Calu3 (cell line): Measurements from ENCODE around the gene RNF19B. TPM values are rescaled to one million over a fixed set of nuclear protein-coding genes. Genes with fewer than 3 reads are reported as not detected.
A peak's percentile ranks its signal among the peaks of the same experiment; 100 is the strongest.
"Not testable (repeated sequence)": the region's sequence is repeated elsewhere in the genome, so short reads cannot be mapped to it uniquely, and the experiment has no call there.

ENCODE experiments used
- BruUV-seq: library from RNA; stranded (reverse); fragments of 400-500 nt; replicated peaks from 2 replicates; lab custom pipeline; 2021; lab: Mats Ljungman, UMichigan
- CTCF ChIA-PET: fragments of 300-600 bp; sonication (Branson Sonifier 250); formaldehyde crosslinking; loops from one replicate; lab custom pipeline; 2022; ENCODE audit warnings: antibody characterized with exemption; lab: Charles Lee
- DNase-seq: peaks from one replicate; pipeline ENCODE4 v3.0.0; 2022
- H3K27ac Mint-ChIP-seq: one replicate; pipeline ENCODE4 v1.8.0; 2022; ENCODE audit warnings: mixed read lengths; ENCODE audit not compliant: unreplicated experiment
- H3K27me3 Mint-ChIP-seq: one replicate; pipeline ENCODE4 v1.8.0; 2022; ENCODE audit warnings: mixed read lengths; ENCODE audit not compliant: unreplicated experiment
- H3K36me3 Mint-ChIP-seq: one replicate; pipeline ENCODE4 v1.8.0; 2022; ENCODE audit warnings: mild to moderate bottlenecking, moderate library complexity, mixed read lengths; ENCODE audit not compliant: insufficient read depth, unreplicated experiment
- H3K4me1 Mint-ChIP-seq: one replicate; pipeline ENCODE4 v1.8.0; 2022; ENCODE audit warnings: mild to moderate bottlenecking, low read depth, mixed read lengths; ENCODE audit not compliant: unreplicated experiment
- H3K4me3 Mint-ChIP-seq: one replicate; pipeline ENCODE4 v1.8.0; 2022; ENCODE audit warnings: mild to moderate bottlenecking, low read depth, moderate library complexity, mixed read lengths; ENCODE audit not compliant: unreplicated experiment
- H3K9me3 Mint-ChIP-seq: one replicate; pipeline ENCODE4 v1.8.0; 2022; ENCODE audit warnings: low read depth, mixed read lengths; ENCODE audit not compliant: unreplicated experiment
- CTCF ChIP-seq: fragments of 200-600 bp; IDR thresholded peaks from one replicate; pipeline ENCODE4 v1.8.0; 2022; ENCODE audit warnings: antibody characterized with exemption; ENCODE audit not compliant: unreplicated experiment
- intact Hi-C: fragments of 100-400 bp; cut with micrococcal nuclease; formaldehyde crosslinking; loops from one replicate; pipeline ENCODE4 v1.10.0; 2022; ENCODE audit not compliant: unreplicated experiment
- total RNA-seq: library from RNA; stranded (reverse); gene quantifications from 2 replicates; pipeline ENCODE4 v1.2.3, GENCODE V29; 2022

The RNF19B gene
- total RNA-seq, 1 experiment from 2014 or later, result 21.5 TPM

DNA sequence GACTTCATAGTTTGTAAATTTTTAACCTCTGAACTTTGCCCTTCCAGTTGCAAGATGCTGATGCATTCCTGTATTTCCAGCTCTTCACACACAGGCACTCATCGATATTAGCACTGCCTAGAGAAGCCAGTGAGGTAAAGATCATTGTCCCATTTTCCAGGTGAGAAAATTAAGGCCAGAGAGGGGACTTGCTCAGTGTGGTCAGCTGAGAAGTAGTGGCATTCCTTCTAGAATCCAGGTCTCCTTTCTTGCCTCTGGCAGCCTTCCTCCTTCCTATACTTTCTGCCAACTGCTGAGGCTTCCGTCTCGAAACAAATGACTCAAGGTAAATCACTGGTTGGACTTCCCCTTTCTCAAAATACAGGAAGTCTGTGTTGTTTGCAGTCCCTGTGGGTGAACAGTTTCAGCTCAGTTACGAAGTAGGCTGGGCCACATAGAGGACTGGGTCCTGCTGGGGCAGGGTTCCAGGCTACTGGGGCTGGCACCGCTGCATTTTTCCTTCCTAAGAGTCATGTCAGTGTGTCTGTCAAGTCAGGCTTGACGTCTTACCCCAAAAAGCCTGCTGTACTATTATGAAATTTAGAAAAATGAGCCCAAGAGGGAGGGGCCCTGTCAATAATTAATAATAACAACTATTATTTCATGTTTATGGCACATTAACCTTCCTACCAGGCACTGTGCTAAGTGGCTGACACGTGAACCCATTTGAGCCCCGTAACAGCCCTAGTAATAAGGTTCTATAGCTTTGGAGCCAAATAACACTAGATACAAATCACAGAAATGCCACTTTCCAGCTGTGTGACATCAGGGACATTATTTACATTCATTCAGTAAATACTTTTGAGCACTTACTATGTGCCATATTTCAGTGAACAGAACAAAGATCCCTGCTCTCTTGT is 16.6 kb upstream of the RNF19B start:
- H3K4me1 Mint-ChIP-seq, result peaks cover 23% of the 10 kb centered on the region
- no peaks in the 10 kb centered on the region for H3K9me3 Mint-ChIP-seq
- intact Hi-C loops, result no loop called here
- DNase-seq, result peak; percentile 79
- peaks cover 19% of the 10 kb centered on the region for H3K36me3 Mint-ChIP-seq
- TF ChIP-seq CTCF, result no peak
- peak overlapping the region; percentile 38 for H3K4me3 Mint-ChIP-seq
- CTCF ChIA-PET, result interaction anchor here (0.6 to 1.7 kb wide), 6 partner anchors 11 to 114 kb away, joined by 3 to 12 read pairs (median 3); no protein-coding TSS in a partner anchor
- peak overlapping the region; percentile 94 for H3K27ac Mint-ChIP-seq
- no peaks in the 10 kb centered on the region for H3K27me3 Mint-ChIP-seq
- TSS peak; percentile 81 for BruUV-seq

GRCh38 chr1:32980080-32980479 is 15.5 kb upstream of the RNF19B start:
- H3K4me3 Mint-ChIP-seq, result no peak overlapping the region
- no peaks in the 10 kb centered on the region for H3K9me3 Mint-ChIP-seq
- H3K27me3 Mint-ChIP-seq, result no peaks in the 10 kb centered on the region
- H3K36me3 Mint-ChIP-seq, result peaks cover 19% of the 10 kb centered on the region
- BruUV-seq, result no TSS peak
- TF ChIP-seq CTCF, result no peak
- peaks cover 23% of the 10 kb centered on the region for H3K4me1 Mint-ChIP-seq
- intact Hi-C loops, result no loop called here
- no peak overlapping the region for H3K27ac Mint-ChIP-seq
- no peak for DNase-seq
- CTCF ChIA-PET, result no interaction called here

DNA sequence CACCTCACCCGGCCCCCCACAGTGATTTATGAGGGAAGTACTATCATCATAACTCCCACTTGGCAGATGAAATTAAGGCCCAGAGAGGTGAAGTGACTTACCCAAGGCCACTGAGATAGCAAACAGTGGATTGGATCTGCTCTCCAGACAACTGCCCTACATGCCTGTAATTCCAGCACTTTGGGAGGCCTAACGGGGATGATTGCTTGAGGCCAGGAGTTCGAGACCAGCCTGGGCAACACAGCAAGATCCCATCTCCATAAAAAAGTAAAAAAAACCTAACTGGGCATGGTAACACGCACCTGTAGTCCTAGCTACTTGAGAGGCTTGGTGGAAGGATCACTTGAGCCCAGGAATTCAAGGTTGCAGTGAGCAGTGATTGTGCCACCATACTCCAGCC is 14.2 kb upstream of the RNF19B start:
- Mint-ChIP-seq H3K9me3 (no peaks in the 10 kb centered on the region), H3K4me3 (no peak overlapping the region), H3K4me1 (peaks cover 23% of the 10 kb centered on the region), H3K27me3 (no peaks in the 10 kb centered on the region), H3K36me3 (peaks cover 19% of the 10 kb centered on the region), H3K27ac (peak overlapping the region; percentile 33)
- DNase-seq, result no peak
- CTCF ChIA-PET, result no interaction called here
- BruUV-seq, result no TSS peak
- intact Hi-C loops, result no loop called here
- no peak for TF ChIP-seq CTCF

DNA sequence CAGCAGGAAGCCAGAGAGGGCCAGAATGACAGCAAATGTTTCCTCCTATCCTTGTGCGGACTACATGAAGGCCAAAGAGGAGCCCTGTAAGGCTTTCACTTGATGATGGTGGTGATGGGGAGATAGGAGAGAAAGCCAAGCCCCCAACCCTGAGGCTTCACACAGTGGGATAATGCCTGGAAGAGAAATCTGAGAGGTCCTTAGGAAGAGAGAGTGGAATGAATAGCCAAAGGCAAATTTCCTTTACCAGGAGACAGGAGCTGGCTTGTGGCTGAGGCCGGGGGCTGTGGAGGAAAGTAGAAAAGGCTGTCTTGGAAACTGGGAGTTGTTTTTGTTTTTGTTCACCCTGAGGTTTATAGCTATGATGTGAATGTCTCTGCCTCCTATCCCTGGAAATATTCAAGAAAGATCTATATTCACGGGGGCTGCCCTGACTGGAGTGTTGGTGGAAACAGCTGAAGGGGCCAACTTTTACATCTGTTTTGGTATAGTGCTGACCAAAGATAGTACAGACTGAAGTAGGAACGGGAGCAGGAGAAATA is 13.0 kb upstream of the RNF19B start:
- no peaks in the 10 kb centered on the region for H3K9me3 Mint-ChIP-seq
- H3K27me3 Mint-ChIP-seq, result no peaks in the 10 kb centered on the region
- peaks cover 18% of the 10 kb centered on the region for H3K36me3 Mint-ChIP-seq
- no peak for TF ChIP-seq CTCF
- intact Hi-C loops, result no loop called here
- peaks cover 21% of the 10 kb centered on the region for H3K4me1 Mint-ChIP-seq
- no peak overlapping the region for H3K27ac Mint-ChIP-seq
- no peak for DNase-seq
- no peak overlapping the region for H3K4me3 Mint-ChIP-seq
- no TSS peak for BruUV-seq
- CTCF ChIA-PET, result interaction anchor here (1.0 kb wide), 1 partner anchor 30 kb away, joined by 4 read pairs; no protein-coding TSS in a partner anchor

- CTCF ChIA-PET, H3K27ac Mint-ChIP-seq, intact Hi-C loops, BruUV-seq, H3K4me3 Mint-ChIP-seq, DNase-seq, H3K9me3 Mint-ChIP-seq: not testable (repeated sequence)
- Mint-ChIP-seq H3K36me3 (peaks cover 16% of the 10 kb centered on the region), H3K27me3 (peaks cover 11% of the 10 kb centered on the region), H3K4me1 (peaks cover 10% of the 10 kb centered on the region)
Measured at GRCh38 chr1:32975055-32975454, 10.4 kb upstream of the RNF19B start.

DNA sequence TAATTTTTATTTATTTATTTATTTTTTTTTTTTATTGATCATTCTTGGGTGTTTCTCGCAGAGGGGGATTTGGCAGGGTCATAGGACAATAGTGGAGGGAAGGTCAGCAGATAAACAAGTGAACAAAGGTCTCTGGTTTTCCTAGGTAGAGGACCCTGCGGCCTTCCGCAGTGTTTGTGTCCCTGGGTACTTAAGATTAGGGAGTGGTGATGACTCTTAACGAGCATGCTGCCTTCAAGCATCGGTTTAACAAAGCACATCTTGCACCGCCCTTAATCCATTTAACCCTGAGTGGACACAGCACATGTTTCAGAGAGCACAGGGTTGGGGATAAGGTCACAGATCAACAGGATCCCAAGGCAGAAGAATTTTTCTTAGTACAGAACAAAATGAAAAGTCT is 8.8 kb upstream of the RNF19B start:
- peak overlapping the region; percentile 60 for H3K4me3 Mint-ChIP-seq
- BruUV-seq, DNase-seq, intact Hi-C loops, H3K27ac Mint-ChIP-seq, H3K9me3 Mint-ChIP-seq: not testable (repeated sequence)
- peaks cover 18% of the 10 kb centered on the region for H3K4me1 Mint-ChIP-seq
- CTCF ChIA-PET, result interaction anchor here (0.7 to 1.5 kb wide), 3 partner anchors 10 to 34 kb away, joined by 3 to 4 read pairs (median 3); no protein-coding TSS in a partner anchor
- peaks cover 11% of the 10 kb centered on the region for H3K27me3 Mint-ChIP-seq
- peaks cover 10% of the 10 kb centered on the region for H3K36me3 Mint-ChIP-seq
